Loucy (cell line): ENCODE results near the gene POLD3.

Source experiments
- H2AFZ ChIP-seq: fragments of 200-600 bp; sonication (generic); 2 replicates; pipeline ENCODE4 v1.6.0; 2016; ENCODE audit warnings: antibody characterized with exemption, mild to moderate bottlenecking, low read length, moderate library complexity
- H3F3A ChIP-seq: fragments of 200-600 bp; 2 replicates; pipeline ENCODE4 v1.6.0; 2016; ENCODE audit warnings: antibody characterized with exemption, low read depth, mild to moderate bottlenecking
- H3K27me3 ChIP-seq: fragments of 200-600 bp; sonication (generic); 2 replicates; pipeline ENCODE4 v1.6.1; 2014; ENCODE audit warnings: low read length, mild to moderate bottlenecking; ENCODE audit not compliant: insufficient read depth, poor library complexity, severe bottlenecking
- H3K36me3 ChIP-seq: fragments of 200-600 bp; sonication (generic); 2 replicates; pipeline ENCODE4 v1.6.1; 2016; ENCODE audit warnings: low read length; ENCODE audit not compliant: insufficient read depth
- H3K4me1 ChIP-seq: fragments of 200-600 bp; sonication (generic); 2 replicates; pipeline ENCODE4 v1.5.1; 2014; ENCODE audit warnings: low read length, mild to moderate bottlenecking; ENCODE audit not compliant: insufficient read depth, poor library complexity, severe bottlenecking
- H3K4me2 ChIP-seq: fragments of 200-600 bp; sonication (generic); 2 replicates; pipeline ENCODE4 v1.6.0; 2014; ENCODE audit warnings: antibody characterized with exemption, low read length, low read depth, mild to moderate bottlenecking; ENCODE audit not compliant: poor library complexity, severe bottlenecking
- H3K4me3 ChIP-seq: fragments of 200-600 bp; sonication (generic); 2 replicates; pipeline ENCODE4 v1.5.1; 2014; ENCODE audit warnings: low read length, mild to moderate bottlenecking, mixed read lengths; ENCODE audit not compliant: poor library complexity, severe bottlenecking
- H3K79me2 ChIP-seq: fragments of 200-600 bp; sonication (generic); 2 replicates; pipeline ENCODE4 v1.6.1; 2014; ENCODE audit warnings: low read length; ENCODE audit not compliant: insufficient read depth
- H3K9ac ChIP-seq: fragments of 200-600 bp; sonication (generic); 2 replicates; pipeline ENCODE4 v1.6.0; 2014; ENCODE audit warnings: mild to moderate bottlenecking, low read depth, low read length, moderate library complexity; ENCODE audit not compliant: poor library complexity, severe bottlenecking
- H3K9me2 ChIP-seq: fragments of 200-600 bp; sonication (generic); replicated peaks from 2 replicates; pipeline ENCODE4 v1.6.1; 2016; ENCODE audit warnings: low read depth, low read length, mixed read lengths
- H3K9me3 ChIP-seq: fragments of 200-600 bp; sonication (generic); 2 replicates; pipeline ENCODE4 v1.6.1; 2014; ENCODE audit warnings: mild to moderate bottlenecking, antibody characterized with exemption, low read length, low read depth; ENCODE audit not compliant: insufficient read depth
- H4K20me1 ChIP-seq: fragments of 200-600 bp; sonication (generic); 2 replicates; pipeline ENCODE4 v1.6.0; 2014; ENCODE audit warnings: antibody characterized with exemption, low read length, mild to moderate bottlenecking; ENCODE audit not compliant: insufficient read depth, poor library complexity, severe bottlenecking
- EZH2phosphoT487 ChIP-seq: fragments of 200-600 bp; IDR thresholded peaks from 2 replicates; pipeline ENCODE4 v1.6.1; 2018; ENCODE audit warnings: antibody characterized with exemption, mild to moderate bottlenecking, moderate library complexity, borderline replicate concordance
- TF ChIP-seq, protein P1 (sequence below): fragments of 200-600 bp; sonication (generic); conservative IDR thresholded peaks from 2 replicates; pipeline ENCODE4 v1.5.1; 2014; ENCODE audit warnings: mild to moderate bottlenecking, antibody characterized with exemption, low read length

The POLD3 gene, protein sequence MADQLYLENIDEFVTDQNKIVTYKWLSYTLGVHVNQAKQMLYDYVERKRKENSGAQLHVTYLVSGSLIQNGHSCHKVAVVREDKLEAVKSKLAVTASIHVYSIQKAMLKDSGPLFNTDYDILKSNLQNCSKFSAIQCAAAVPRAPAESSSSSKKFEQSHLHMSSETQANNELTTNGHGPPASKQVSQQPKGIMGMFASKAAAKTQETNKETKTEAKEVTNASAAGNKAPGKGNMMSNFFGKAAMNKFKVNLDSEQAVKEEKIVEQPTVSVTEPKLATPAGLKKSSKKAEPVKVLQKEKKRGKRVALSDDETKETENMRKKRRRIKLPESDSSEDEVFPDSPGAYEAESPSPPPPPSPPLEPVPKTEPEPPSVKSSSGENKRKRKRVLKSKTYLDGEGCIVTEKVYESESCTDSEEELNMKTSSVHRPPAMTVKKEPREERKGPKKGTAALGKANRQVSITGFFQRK

DNA sequence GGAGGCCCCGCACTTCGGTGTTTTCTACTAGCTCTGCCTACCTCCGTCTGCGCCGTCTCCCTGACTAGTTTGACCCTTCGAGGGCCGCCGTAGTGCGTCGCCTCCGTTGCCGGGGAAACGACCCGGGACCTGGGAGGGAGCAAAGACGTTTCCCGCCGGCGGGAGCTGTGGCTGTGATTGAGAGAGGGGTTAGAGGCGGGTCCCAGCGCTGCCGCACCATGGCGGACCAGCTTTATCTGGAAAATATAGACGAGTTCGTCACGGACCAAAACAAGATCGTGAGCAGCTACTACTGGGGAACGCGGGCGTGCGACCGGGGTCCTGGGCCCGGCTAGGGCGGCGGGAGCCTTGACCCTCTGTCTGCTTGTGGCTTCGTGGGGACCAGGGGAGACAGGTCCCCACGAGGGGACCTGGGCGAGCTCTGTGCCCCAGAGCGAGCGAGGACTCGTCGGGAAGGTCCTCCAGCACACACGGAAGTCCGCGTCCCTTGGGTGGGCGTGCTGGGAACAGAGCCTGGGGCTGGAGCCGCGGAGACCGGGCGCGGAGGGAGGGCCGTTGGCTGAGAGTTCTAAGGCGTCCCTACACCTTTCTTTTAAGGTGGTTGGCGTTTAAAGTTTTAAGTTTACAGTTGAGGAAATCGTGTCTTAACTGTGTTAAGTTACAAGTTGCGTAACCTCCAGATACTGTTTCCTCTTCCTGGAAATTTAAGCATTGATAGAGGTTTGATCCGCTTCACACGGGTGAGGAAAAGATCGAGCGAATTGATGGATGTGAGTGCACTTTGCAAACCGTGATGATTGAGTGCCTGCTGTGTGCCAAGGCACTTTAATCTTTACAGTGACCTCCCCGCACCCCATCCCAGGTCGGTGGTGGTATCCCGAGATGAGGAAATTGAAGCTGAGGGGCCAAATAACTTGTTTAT lies at the start of gene POLD3:
Gene POLD3, plus strand, starts transcription at position 142 of the 922 bp plus-strand sequence. Its CDS starts 77 bp downstream, at position 219.
- Histone ChIP-seq H3F3A (no peaks in the 10 kb centered on the region), H3K4me3 (peak within 1 kb of the TSS; percentile 100), H2AFZ (peak within 1 kb of the TSS; percentile 98), H3K9me2 (no peaks in the 10 kb centered on the region), H3K27me3 (no peaks in the 10 kb centered on the region), H3K4me1 (peaks cover 19% of the 10 kb centered on the region), H3K36me3 (peaks cover 15% of the 10 kb centered on the region; the same call in 1 of the 2 replicates), H3K4me2 (peak within 1 kb of the TSS; percentile 96), H4K20me1 (peaks cover 12% of the 10 kb centered on the region), H3K79me2 (peaks cover 31% of the 10 kb centered on the region), H3K9ac (peak within 1 kb of the TSS; percentile 88), H3K9me3 (no peaks in the 10 kb centered on the region)
- no peak for TF ChIP-seq EZH2phosphoT487
- TF ChIP-seq, protein P1, sequence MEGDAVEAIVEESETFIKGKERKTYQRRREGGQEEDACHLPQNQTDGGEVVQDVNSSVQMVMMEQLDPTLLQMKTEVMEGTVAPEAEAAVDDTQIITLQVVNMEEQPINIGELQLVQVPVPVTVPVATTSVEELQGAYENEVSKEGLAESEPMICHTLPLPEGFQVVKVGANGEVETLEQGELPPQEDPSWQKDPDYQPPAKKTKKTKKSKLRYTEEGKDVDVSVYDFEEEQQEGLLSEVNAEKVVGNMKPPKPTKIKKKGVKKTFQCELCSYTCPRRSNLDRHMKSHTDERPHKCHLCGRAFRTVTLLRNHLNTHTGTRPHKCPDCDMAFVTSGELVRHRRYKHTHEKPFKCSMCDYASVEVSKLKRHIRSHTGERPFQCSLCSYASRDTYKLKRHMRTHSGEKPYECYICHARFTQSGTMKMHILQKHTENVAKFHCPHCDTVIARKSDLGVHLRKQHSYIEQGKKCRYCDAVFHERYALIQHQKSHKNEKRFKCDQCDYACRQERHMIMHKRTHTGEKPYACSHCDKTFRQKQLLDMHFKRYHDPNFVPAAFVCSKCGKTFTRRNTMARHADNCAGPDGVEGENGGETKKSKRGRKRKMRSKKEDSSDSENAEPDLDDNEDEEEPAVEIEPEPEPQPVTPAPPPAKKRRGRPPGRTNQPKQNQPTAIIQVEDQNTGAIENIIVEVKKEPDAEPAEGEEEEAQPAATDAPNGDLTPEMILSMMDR, result no peak

DNA sequence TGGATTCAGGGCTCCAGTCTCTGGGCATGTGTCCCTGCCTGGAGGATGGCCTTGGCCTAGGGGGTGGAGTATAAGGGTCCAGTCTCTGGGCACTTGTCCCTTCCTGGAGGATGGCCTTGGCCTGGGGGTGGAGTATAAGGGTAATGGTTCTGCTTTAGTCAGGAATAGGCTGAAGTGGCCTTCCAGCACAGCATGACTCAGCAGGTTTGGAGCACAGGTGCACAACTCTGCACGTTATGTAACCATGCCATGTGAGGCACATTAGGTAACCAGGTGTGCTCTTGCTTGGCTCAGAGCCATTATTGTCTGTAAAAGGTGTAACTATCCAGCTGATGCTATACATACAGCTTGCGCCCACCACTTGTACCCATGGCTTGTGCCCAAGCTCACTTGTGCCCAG lies 48.4 kb upstream of the POLD3 start:
- Histone ChIP-seq H4K20me1 (no peaks in the 10 kb centered on the region), H3K9me2 (no peaks in the 10 kb centered on the region), H3K4me1 (no peaks in the 10 kb centered on the region), H3K27me3 (no peaks in the 10 kb centered on the region), H3K79me2 (no peaks in the 10 kb centered on the region), H3K36me3 (no peaks in the 10 kb centered on the region), H3K9me3 (peaks cover 7% of the 10 kb centered on the region; the same call in 1 of the 2 replicates), H2AFZ (no peak overlapping the region), H3K4me2 (no peak overlapping the region), H3K9ac (no peak overlapping the region), H3F3A (no peaks in the 10 kb centered on the region), H3K4me3 (no peak overlapping the region)
- TF ChIP-seq, protein P1, result no peak
- no peak for TF ChIP-seq EZH2phosphoT487

DNA sequence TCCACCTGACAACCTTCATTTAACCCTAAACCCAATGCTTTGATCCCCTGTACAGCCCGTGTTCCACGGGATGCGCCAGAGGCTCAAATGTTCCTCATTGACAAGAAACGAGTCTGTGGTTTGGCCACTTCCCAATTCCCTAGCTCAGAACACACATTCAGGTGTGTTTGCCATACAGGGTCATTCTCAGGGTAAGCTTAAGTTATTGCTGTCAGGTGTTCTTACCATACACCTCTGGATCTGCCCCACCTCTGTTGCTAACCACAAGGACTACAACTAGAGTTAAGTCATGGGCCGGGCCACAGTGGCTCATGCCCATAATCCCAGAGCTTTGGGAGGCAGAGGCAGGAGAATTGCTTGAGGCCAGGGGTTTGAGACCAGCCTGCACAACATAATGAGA lies 45.6 kb upstream of the POLD3 start:
- Histone ChIP-seq H3K9me2 (no peaks in the 10 kb centered on the region), H3K27me3 (no peaks in the 10 kb centered on the region), H4K20me1 (no peaks in the 10 kb centered on the region), H3F3A (no peaks in the 10 kb centered on the region), H3K4me3 (no peak overlapping the region), H3K79me2 (no peaks in the 10 kb centered on the region), H3K4me2 (no peak overlapping the region), H3K9me3 (peaks cover 7% of the 10 kb centered on the region; the same call in 1 of the 2 replicates), H3K9ac (no peak overlapping the region), H3K4me1 (no peaks in the 10 kb centered on the region), H3K36me3 (no peaks in the 10 kb centered on the region), H2AFZ (no peak overlapping the region)
- no peak for TF ChIP-seq EZH2phosphoT487
- TF ChIP-seq, protein P1, result no peak
